ENCODE measurements around the gene CLPX. TPM values are rescaled to one million over a fixed set of nuclear protein-coding genes. Genes with fewer than 3 reads are reported as not detected.

The CLPX gene
- total RNA-seq, 6 donors from 2014 or later, result 39.3 to 105 (median 49.4) TPM

GRCh38 chr15:65110676-65111292 lies 74.4 kb downstream of the CLPX start:
- TF ChIP-seq POLR2A (IDR thresholded peaks at IDR 0.05), result no peak
- TF ChIP-seq, protein P1, sequence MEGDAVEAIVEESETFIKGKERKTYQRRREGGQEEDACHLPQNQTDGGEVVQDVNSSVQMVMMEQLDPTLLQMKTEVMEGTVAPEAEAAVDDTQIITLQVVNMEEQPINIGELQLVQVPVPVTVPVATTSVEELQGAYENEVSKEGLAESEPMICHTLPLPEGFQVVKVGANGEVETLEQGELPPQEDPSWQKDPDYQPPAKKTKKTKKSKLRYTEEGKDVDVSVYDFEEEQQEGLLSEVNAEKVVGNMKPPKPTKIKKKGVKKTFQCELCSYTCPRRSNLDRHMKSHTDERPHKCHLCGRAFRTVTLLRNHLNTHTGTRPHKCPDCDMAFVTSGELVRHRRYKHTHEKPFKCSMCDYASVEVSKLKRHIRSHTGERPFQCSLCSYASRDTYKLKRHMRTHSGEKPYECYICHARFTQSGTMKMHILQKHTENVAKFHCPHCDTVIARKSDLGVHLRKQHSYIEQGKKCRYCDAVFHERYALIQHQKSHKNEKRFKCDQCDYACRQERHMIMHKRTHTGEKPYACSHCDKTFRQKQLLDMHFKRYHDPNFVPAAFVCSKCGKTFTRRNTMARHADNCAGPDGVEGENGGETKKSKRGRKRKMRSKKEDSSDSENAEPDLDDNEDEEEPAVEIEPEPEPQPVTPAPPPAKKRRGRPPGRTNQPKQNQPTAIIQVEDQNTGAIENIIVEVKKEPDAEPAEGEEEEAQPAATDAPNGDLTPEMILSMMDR (IDR thresholded peaks at IDR 0.05), result no peak
- no peak overlapping the region for H3K4me3 ChIP-seq
- H3K27me3 ChIP-seq, result no peaks in the 10 kb centered on the region
- no peaks in the 10 kb centered on the region for H3K4me1 ChIP-seq
- H3K36me3 ChIP-seq, result peaks cover 6 to 46% (median 23%) of the 10 kb centered on the region in 4 donors
- H3K9me3 ChIP-seq, result no peaks in the 10 kb centered on the region
- no peak overlapping the region for H3K27ac ChIP-seq
- no peak for ATAC-seq (ENCODE audit: low FRiP score in 2 of 2)
- 52 to 56% methylated on average over 3 of the region's 3 CpGs for WGBS, 2 donors
- no peak for DNase-seq

DNA sequence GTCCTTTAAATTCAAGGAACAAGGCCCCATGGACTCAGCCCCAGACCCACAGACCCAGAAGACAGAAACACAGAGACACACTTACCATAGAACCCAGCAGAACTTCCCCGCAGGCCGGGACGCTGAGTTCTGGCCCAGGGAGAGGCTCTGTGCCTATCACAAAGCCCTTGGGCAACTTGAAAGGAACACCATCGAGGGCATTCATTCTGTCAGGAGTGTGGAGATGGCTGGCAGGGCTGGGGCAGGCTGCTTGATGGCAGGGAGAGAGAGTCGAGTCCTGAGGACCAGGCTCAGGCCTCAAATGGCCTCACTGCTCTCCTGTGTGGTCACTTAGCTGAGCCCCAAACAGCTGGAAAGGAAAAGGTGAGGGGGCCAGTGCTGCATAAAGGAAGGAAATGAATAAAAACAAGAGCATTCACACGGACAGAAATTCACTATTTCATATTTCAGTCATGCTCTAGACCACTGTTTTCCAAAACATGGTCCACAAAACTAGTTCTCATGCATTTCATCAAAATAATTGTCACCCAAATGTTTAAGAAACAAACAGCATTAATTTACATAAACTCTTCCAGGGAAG lies 79.0 kb downstream of the CLPX start:
- 74 to 83% methylated on average over 5 to 6 of the region's 6 CpGs for WGBS, 2 donors
- Histone ChIP-seq H3K9me3 (no peaks in the 10 kb centered on the region), H3K27me3 (no peaks in the 10 kb centered on the region), H3K4me3 (no peak overlapping the region), H3K4me1 (peaks cover 0 to 7% (median 3%) of the 10 kb centered on the region in 4 donors), H3K36me3 (peaks cover 0 to 26% (median 14%) of the 10 kb centered on the region in 4 donors), H3K27ac (no peak overlapping the region)
- no peak for DNase-seq
- no peak for TF ChIP-seq EP300 (IDR thresholded peaks at IDR 0.05)
- TF ChIP-seq, protein P1 (IDR thresholded peaks at IDR 0.05), result no peak
- TF ChIP-seq POLR2A (IDR thresholded peaks at IDR 0.05), result no peak
- no peak for TF ChIP-seq POLR2AphosphoS5 (IDR thresholded peaks at IDR 0.05)
- no peak for ATAC-seq (ENCODE audit: low FRiP score in 2 of 2)

GRCh38 chr15:65105038-65105437 lies 80.1 kb downstream of the CLPX start:
- H3K27ac ChIP-seq, result no peak overlapping the region
- WGBS, 2 donors, result 91 to 93% methylated on average over 5 of the region's 5 CpGs
- H3K36me3 ChIP-seq, result peaks cover 0 to 34% (median 14%) of the 10 kb centered on the region in 4 donors
- DNase-seq (no peak), ATAC-seq (ENCODE audit: low FRiP score in 2 of 2) (no peak)
- no peaks in the 10 kb centered on the region for H3K9me3 ChIP-seq
- no peaks in the 10 kb centered on the region for H3K27me3 ChIP-seq
- peaks cover 0 to 8% (median 4%) of the 10 kb centered on the region in 4 donors for H3K4me1 ChIP-seq
- H3K4me3 ChIP-seq, result no peak overlapping the region
- no peak for TF ChIP-seq EP300 (IDR thresholded peaks at IDR 0.05)
- TF ChIP-seq POLR2A (IDR thresholded peaks at IDR 0.05), result no peak
- TF ChIP-seq, protein P1 (IDR thresholded peaks at IDR 0.05), result no peak
- TF ChIP-seq POLR2AphosphoS5 (IDR thresholded peaks at IDR 0.05), result no peak

DNA sequence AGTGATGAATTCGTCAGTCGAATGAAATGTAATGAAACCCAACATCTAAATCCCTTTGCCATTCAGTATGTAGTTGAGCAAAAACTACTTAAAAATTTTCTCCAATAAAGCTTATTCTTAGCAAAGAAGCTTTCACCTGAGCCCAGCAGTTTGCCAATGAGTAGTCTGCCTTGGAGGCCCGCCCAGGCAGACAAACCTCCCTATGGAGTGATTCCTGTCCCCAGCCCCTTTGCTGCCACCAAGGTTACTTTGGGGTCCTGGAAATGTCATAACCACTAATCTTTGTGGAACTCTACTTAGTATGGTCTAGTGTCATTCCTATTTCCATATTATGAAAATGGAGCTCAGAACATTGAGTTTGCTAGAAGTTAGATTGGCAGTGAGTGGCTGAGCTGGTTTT lies 82.2 kb downstream of the CLPX start:
- no peak overlapping the region for H3K4me3 ChIP-seq
- H3K27ac ChIP-seq, result no peak overlapping the region
- TF ChIP-seq POLR2A (IDR thresholded peaks at IDR 0.05) (no peak), POLR2AphosphoS5 (IDR thresholded peaks at IDR 0.05) (no peak), EP300 (IDR thresholded peaks at IDR 0.05) (no peak)
- TF ChIP-seq, protein P1 (IDR thresholded peaks at IDR 0.05), result no peak
- no peak for ATAC-seq (ENCODE audit: low FRiP score in 2 of 2)
- DNase-seq, result no peak
- H3K4me1 ChIP-seq, result peaks cover 0 to 8% (median 4%) of the 10 kb centered on the region in 4 donors
- H3K9me3 ChIP-seq, result no peaks in the 10 kb centered on the region
- no peaks in the 10 kb centered on the region for H3K27me3 ChIP-seq
- peaks cover 9 to 55% (median 32%) of the 10 kb centered on the region in 4 donors for H3K36me3 ChIP-seq
- 99% methylated on average over 3 of the region's 3 CpGs for WGBS, 2 donors

Measured in upper lobe of left lung (tissue), 6 donors.